C4-2B (cell line): ENCODE data around the gene DAZL.

Source experiments
- H3K27ac ChIP-seq: fragments of 450-650 bp; 2 replicates; pipeline ENCODE4 v1.5.1; 2017
- CTCF ChIP-seq: fragments of 450-650 bp; conservative IDR thresholded peaks from 2 replicates; pipeline ENCODE4 v1.5.1; 2017; ENCODE audit warnings: mild to moderate bottlenecking
- ZFX ChIP-seq: fragments of 450-650 bp; IDR thresholded peaks from 2 replicates; pipeline ENCODE4 v1.6.1; 2017

Gene DAZL

GRCh38 chr3:16550676-16551341 lies 54.4 kb downstream of the DAZL start:
- no peak for TF ChIP-seq ZFX
- peak; percentile 84 for TF ChIP-seq CTCF
- no peak overlapping the region for H3K27ac ChIP-seq

GRCh38 chr3:16550305-16550675 lies 54.9 kb downstream of the DAZL start:
- TF ChIP-seq CTCF = no peak
- no peak for TF ChIP-seq ZFX
- H3K27ac ChIP-seq = no peak overlapping the region

- TF ChIP-seq ZFX (no peak), CTCF (no peak)
- H3K27ac ChIP-seq = no peak overlapping the region
Measured at GRCh38 chr3:16548721-16549120, 56.5 kb downstream of the DAZL start.

GRCh38 chr3:16547561-16548357 lies 57.5 kb downstream of the DAZL start:
- H3K27ac ChIP-seq = no peak overlapping the region
- no peak for TF ChIP-seq CTCF
- TF ChIP-seq ZFX = no peak

- no peak for TF ChIP-seq CTCF
- TF ChIP-seq ZFX = no peak
- H3K27ac ChIP-seq = no peak overlapping the region
Measured at GRCh38 chr3:16546186-16547010, 58.8 kb downstream of the DAZL start.

GRCh38 chr3:16545413-16546185 lies 59.6 kb downstream of the DAZL start:
- no peak overlapping the region for H3K27ac ChIP-seq
- no peak for TF ChIP-seq ZFX
- no peak for TF ChIP-seq CTCF
